Activated CD4-positive, CD25-positive, alpha-beta regulatory T cell treated with anti-CD3 and anti-CD28 coated beads, Interleukin-2, amount 50 U/mL, for 24 hours (primary cell): ENCODE data around the gene AWAT1.
A peak's percentile ranks its signal among the peaks of the same experiment; 100 is the strongest.
"Not testable (repeated sequence)": the region's sequence is repeated elsewhere in the genome, so short reads cannot be mapped to it uniquely, and the experiment has no call there.

Experiments
- ATAC-seq, 2 donors: fragments of 150-1000 bp; cut with Tn5 transposase; one replicate each; pipeline ENCODE4 v1.10.0; 2021; ENCODE audit warnings: mild to moderate bottlenecking in 1 of 2, moderate library complexity in 1 of 2

Gene AWAT1

GRCh38 chrX:70234355-70234754 is at the start of gene AWAT1:
AWAT1 (plus strand) TSS chrX:70234655; CDS start chrX:70234696, 41 bp downstream.
- ATAC-seq, result no peak

GRCh38 chrX:70190225-70190624 is 44.2 kb upstream of the AWAT1 start:
- ATAC-seq, result no peak

GRCh38 chrX:70196961-70197720 is 37.3 kb upstream of the AWAT1 start:
- ATAC-seq, result peak; percentile 65 to 77

GRCh38 chrX:70201732-70202131 is 32.7 kb upstream of the AWAT1 start:
- ATAC-seq, result no peak

- no peak for ATAC-seq
Observed at GRCh38 chrX:70208479-70208878, 26.0 kb upstream of the AWAT1 start.

GRCh38 chrX:70209570-70209969 is 24.9 kb upstream of the AWAT1 start:
- ATAC-seq, result not testable (repeated sequence)

GRCh38 chrX:70219938-70220764 is 14.3 kb upstream of the AWAT1 start:
- ATAC-seq, result no peak

GRCh38 chrX:70226048-70226447 is 8.4 kb upstream of the AWAT1 start:
- no peak for ATAC-seq

- no peak for ATAC-seq
Observed at GRCh38 chrX:70226687-70227086, 7.8 kb upstream of the AWAT1 start.

GRCh38 chrX:70231666-70232065 is 2.8 kb upstream of the AWAT1 start:
- no peak for ATAC-seq

GRCh38 chrX:70240751-70241150 is 6.3 kb downstream of the AWAT1 start:
- no peak for ATAC-seq

GRCh38 chrX:70241501-70241900 is 7.0 kb downstream of the AWAT1 start:
- ATAC-seq, result no peak

- not testable (repeated sequence) for ATAC-seq
Observed at GRCh38 chrX:70243601-70244000, 9.1 kb downstream of the AWAT1 start.

GRCh38 chrX:70244881-70245280 is 10.4 kb downstream of the AWAT1 start:
- no peak for ATAC-seq

- no peak for ATAC-seq
Observed at GRCh38 chrX:70247252-70247651, 12.8 kb downstream of the AWAT1 start.

GRCh38 chrX:70252491-70252890 is 18.0 kb downstream of the AWAT1 start:
- no peak for ATAC-seq

- ATAC-seq, result peak; percentile 70 to 79
Observed at GRCh38 chrX:70253377-70254062, 19.1 kb downstream of the AWAT1 start.

- ATAC-seq, result peak in 1 of 2 donors; percentile 17
Observed at GRCh38 chrX:70254063-70254400, 19.6 kb downstream of the AWAT1 start.

- no peak for ATAC-seq
Observed at GRCh38 chrX:70254909-70255308, 20.5 kb downstream of the AWAT1 start.

GRCh38 chrX:70255452-70255851 is 21.0 kb downstream of the AWAT1 start:
- no peak for ATAC-seq

GRCh38 chrX:70257423-70258288 is 23.2 kb downstream of the AWAT1 start:
- no peak for ATAC-seq

- no peak for ATAC-seq
Observed at GRCh38 chrX:70260104-70260503, 25.6 kb downstream of the AWAT1 start, which contains the start of gene P2RY4. P2RY4 (minus strand) TSS chrX:70260204; CDS start chrX:70259624, 580 bp downstream.
